Prostate gland (tissue), 2 donors: ENCODE data around the gene CAPS2. TPM values are rescaled to one million over a fixed set of nuclear protein-coding genes. Genes with fewer than 3 reads are reported as not detected.

Experiments used
- DNase-seq: peaks from one replicate; pipeline ENCODE4 v3.0.0-alpha.2; 2019; ENCODE audit warnings: low spot score
- H3K27ac ChIP-seq, 2 donors: fragments of 200-600 bp; sonication (generic); 2 replicates each; pipeline ENCODE4 v1.5.1; 2017 to 2019
- H3K27me3 ChIP-seq: fragments of 200-600 bp; sonication (generic); replicated peaks from 2 replicates; pipeline ENCODE4 v1.5.1; 2019; ENCODE audit not compliant: insufficient read depth
- H3K36me3 ChIP-seq, 2 donors: fragments of 200-600 bp; sonication (generic); 1 replicate in 1 of 2; 2 replicates in 1 of 2; pipeline versions ENCODE4 v1.5.1 to v1.8.1; 2017 to 2019
- H3K4me1 ChIP-seq: fragments of 200-600 bp; sonication (generic); replicated peaks from 2 replicates; pipeline ENCODE4 v1.5.1; 2019
- H3K4me3 ChIP-seq, 2 donors: fragments of 200-600 bp; sonication (generic); 2 replicates each; pipeline ENCODE4 v1.5.1; 2017 to 2019
- H3K9me3 ChIP-seq: fragments of 200-600 bp; sonication (generic); 2 replicates; pipeline ENCODE4 v1.5.1; 2017
- POLR2A ChIP-seq: fragments of 450-650 bp; IDR thresholded peaks from one replicate; pipeline ENCODE4 v1.6.1; 2016; ENCODE audit warnings: antibody characterized with exemption, mild to moderate bottlenecking
- POLR2AphosphoS5 ChIP-seq: sonication (generic); formaldehyde crosslinking; IDR thresholded peaks from one replicate; pipeline ENCODE4 v1.6.1; 2017; ENCODE audit warnings: antibody characterized with exemption
- WGBS: methylation state at CpG from one replicate; pipeline ENCODE4 v1.1.5; 2018; 5-methylcytosine and 5-hydroxymethylcytosine counted together
- intact Hi-C: fragments of 100-400 bp; cut with DNase I; formaldehyde crosslinking; loops from one replicate; pipeline ENCODE4 v1.14.2; 2022
- total RNA-seq, 2 donors: library from RNA; depleted of rRNA; stranded (reverse); fragments of >200 nt; gene quantifications; one replicate each; pipeline ENCODE4 v1.1.0, GENCODE V29; 2016
- TF ChIP-seq, protein P1 (sequence below), 4 experiments: fragments of 200-600 bp in 2 of 4; fragments of 450-650 bp in 2 of 4; sonication (generic) in 2 of 4; IDR thresholded peaks; 1 replicate in 3 of 4; 2 replicates in 1 of 4; pipeline ENCODE4 v1.5.1; 2016 to 2019; ENCODE audit warnings: antibody characterized with exemption in 4 of 4, mild to moderate bottlenecking in 2 of 4, moderate library complexity in 2 of 4

The CAPS2 gene
- total RNA-seq, 2 donors from 2014 or later, result 7.9 to 29.8 TPM

DNA sequence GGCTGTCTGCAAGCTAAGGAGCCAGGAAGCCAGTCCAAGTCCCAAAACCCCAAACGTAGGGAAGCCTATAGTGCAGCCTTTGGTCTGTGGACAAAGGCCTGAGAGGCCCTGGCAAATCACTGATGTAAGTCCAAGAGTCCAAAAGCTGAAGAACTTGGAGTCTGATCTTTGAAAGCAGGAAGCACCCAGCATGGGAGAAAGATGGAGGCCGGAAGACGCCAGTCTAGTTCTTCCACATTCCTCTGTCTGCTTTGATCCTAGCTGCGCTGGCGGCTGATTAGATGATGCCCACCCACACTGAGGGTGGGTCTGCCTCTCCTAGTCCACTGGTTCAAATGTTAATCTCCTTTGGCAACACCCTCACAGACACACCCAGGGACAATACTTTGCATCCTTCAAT lies 58.5 kb downstream of the CAPS2 start:
- no peak for DNase-seq
- intact Hi-C loops, result no loop called here
- Histone ChIP-seq H3K4me3 (no peak overlapping the region), H3K9me3 (no peaks in the 10 kb centered on the region), H3K36me3 (no peaks in the 10 kb centered on the region), H3K27ac (no peak overlapping the region), H3K27me3 (no peaks in the 10 kb centered on the region), H3K4me1 (no peaks in the 10 kb centered on the region)
- WGBS, result 78% methylated on average over 5 of the region's 5 CpGs
- TF ChIP-seq POLR2AphosphoS5 (no peak), POLR2A (no peak)
- TF ChIP-seq, protein P1, sequence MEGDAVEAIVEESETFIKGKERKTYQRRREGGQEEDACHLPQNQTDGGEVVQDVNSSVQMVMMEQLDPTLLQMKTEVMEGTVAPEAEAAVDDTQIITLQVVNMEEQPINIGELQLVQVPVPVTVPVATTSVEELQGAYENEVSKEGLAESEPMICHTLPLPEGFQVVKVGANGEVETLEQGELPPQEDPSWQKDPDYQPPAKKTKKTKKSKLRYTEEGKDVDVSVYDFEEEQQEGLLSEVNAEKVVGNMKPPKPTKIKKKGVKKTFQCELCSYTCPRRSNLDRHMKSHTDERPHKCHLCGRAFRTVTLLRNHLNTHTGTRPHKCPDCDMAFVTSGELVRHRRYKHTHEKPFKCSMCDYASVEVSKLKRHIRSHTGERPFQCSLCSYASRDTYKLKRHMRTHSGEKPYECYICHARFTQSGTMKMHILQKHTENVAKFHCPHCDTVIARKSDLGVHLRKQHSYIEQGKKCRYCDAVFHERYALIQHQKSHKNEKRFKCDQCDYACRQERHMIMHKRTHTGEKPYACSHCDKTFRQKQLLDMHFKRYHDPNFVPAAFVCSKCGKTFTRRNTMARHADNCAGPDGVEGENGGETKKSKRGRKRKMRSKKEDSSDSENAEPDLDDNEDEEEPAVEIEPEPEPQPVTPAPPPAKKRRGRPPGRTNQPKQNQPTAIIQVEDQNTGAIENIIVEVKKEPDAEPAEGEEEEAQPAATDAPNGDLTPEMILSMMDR (IDR thresholded peaks at IDR 0.05), result no peak

DNA sequence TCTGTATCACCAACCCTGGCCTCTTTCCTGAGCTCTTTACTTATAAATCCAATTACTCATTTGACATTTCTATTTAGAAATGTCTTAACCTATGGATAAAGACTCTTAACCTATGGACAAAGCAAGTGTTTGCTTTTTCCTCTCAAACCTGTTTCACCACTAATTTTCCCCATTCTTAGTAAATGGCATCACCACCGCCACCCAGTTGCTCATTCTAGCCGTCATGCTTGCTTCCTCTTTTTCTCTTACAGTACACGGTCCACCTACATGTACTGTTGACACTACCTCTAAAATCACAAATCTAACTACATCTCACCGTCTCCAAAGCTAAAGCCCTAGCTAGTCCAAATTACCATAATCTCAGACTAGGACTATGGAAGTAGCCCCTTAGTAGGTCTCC lies 60.0 kb downstream of the CAPS2 start:
- Histone ChIP-seq H3K9me3 (no peaks in the 10 kb centered on the region), H3K4me1 (no peaks in the 10 kb centered on the region), H3K4me3 (no peak overlapping the region), H3K27me3 (no peaks in the 10 kb centered on the region), H3K36me3 (no peaks in the 10 kb centered on the region), H3K27ac (no peak overlapping the region)
- WGBS, result 87% methylated on average over 4 of the region's 4 CpGs
- intact Hi-C loops, result no loop called here
- TF ChIP-seq, protein P1 (IDR thresholded peaks at IDR 0.05), result no peak
- TF ChIP-seq POLR2A, result no peak
- no peak for TF ChIP-seq POLR2AphosphoS5
- DNase-seq, result no peak

DNA sequence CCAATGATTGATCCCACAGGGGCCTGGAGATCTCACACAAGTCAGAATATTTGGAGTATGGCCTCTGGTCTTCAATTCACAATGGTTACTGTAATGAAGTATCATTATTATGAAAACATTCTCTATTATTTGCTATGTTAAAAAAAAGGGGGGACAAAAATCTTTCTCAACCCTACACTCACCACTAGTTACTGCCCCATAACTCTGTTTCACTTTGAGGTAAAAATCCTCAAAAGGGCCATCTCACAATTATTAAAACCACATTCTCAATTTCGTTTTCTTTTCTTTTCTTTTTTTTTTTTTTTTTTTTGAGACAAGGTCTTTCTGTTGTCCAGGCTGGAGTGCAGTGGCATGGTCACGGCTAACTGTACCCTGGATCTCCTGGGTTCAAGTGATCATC lies 60.9 kb downstream of the CAPS2 start:
- TF ChIP-seq POLR2A (no peak), POLR2AphosphoS5 (no peak)
- TF ChIP-seq, protein P1 (IDR thresholded peaks at IDR 0.05), result no peak
- Histone ChIP-seq H3K9me3 (no peaks in the 10 kb centered on the region), H3K4me1 (no peaks in the 10 kb centered on the region), H3K36me3 (no peaks in the 10 kb centered on the region), H3K4me3 (no peak overlapping the region), H3K27me3 (no peaks in the 10 kb centered on the region), H3K27ac (no peak overlapping the region)
- intact Hi-C loops, result no loop called here
- 84% methylated on average over 2 of the region's 2 CpGs for WGBS
- no peak for DNase-seq

DNA sequence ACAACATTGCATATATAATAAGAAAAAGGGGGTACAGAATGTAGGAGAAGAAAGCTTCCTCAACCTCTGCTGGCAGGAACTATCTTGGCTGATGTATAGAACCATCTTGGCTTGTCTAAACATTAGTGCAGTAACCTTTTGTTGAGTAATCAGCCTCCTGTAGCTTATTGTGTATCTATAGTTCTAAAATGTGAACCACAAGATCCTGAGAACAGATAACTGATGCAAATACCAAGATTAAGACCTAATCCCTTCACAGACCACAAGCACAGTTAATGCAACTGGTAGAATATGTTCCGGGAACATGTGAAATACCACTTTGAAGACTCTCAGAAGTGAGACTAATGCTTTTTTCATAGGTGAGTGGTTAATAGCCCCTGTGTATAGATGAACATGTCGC lies 69.8 kb downstream of the CAPS2 start:
- intact Hi-C loops, result no loop called here
- no peak overlapping the region for H3K4me3 ChIP-seq
- H3K27ac ChIP-seq, result no peak overlapping the region
- no peaks in the 10 kb centered on the region for H3K9me3 ChIP-seq
- H3K36me3 ChIP-seq, result no peaks in the 10 kb centered on the region
- TF ChIP-seq POLR2AphosphoS5, result no peak
- no peak for TF ChIP-seq POLR2A
- TF ChIP-seq, protein P1 (IDR thresholded peaks at IDR 0.05), result no peak
- no peaks in the 10 kb centered on the region for H3K27me3 ChIP-seq
- H3K4me1 ChIP-seq, result no peaks in the 10 kb centered on the region
- no peak for DNase-seq
- WGBS, result 72% methylated on average over 2 of the region's 2 CpGs

DNA sequence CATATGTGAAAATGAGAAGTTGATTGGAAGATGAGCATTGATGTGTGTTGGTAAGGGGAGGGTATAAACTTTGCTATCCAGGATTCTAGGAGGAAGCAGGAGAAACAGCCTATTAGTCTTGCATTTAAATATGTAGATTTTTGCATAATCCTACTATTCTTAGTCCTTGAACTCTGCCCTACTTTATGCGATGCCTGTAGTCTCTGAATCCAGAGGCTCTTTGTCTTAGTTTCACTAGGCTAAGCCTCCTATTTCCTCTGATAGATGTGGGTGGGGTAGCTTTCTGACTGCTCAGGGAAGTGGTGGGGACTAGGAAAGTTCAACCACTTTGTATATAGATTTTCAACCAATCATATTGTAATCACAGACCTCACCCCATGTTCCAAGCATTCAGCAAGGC lies 71.0 kb downstream of the CAPS2 start:
- WGBS, result 81% methylated on average over 1 of the region's 1 CpG
- intact Hi-C loops, result no loop called here

More for the DNA sequence above, 71.0 kb downstream of the CAPS2 start:
- no peak for DNase-seq
- Histone ChIP-seq H3K4me3 (no peak overlapping the region), H3K27me3 (no peaks in the 10 kb centered on the region), H3K9me3 (no peaks in the 10 kb centered on the region), H3K4me1 (no peaks in the 10 kb centered on the region), H3K36me3 (no peaks in the 10 kb centered on the region), H3K27ac (no peak overlapping the region)
- TF ChIP-seq POLR2A, result no peak
- no peak for TF ChIP-seq POLR2AphosphoS5
- TF ChIP-seq, protein P1 (IDR thresholded peaks at IDR 0.05), result no peak
